Measurements from ENCODE around the gene ITIH2. TPM values are rescaled to one million over a fixed set of nuclear protein-coding genes. Genes with fewer than 3 reads are reported as not detected.

Gene ITIH2
- total and polyA plus RNA-seq, 2 of the 8 experiments (the other 6 are each of a cell fraction or from before 2014, with no cell fraction given), result not detected

GRCh38 chr10:7707858-7708622, 4.9 kb downstream of the ITIH2 start (continued):
- TF ChIP-seq JUN (IDR thresholded peaks at IDR 0.05; ENCODE audit: low read depth, low read length) (no peak), EZH2 (IDR thresholded peaks at IDR 0.05; ENCODE audit: low read depth, low read length, severe bottlenecking) (no peak), MAFK (IDR thresholded peaks at IDR 0.05; ENCODE audit: low read depth, low read length) (no peak), ASH2L (IDR thresholded peaks at IDR 0.05; ENCODE audit: low read length) (no peak), CBX5 (IDR thresholded peaks at IDR 0.05; ENCODE audit: low read depth, low read length) (no peak), SRF (IDR thresholded peaks at IDR 0.05; ENCODE audit: low read depth, low read length) (no peak)

Measured in H1 (cell line).